Keratinocyte (primary cell): ENCODE results near the gene IGSF6. TPM values are rescaled to one million over a fixed set of nuclear protein-coding genes. Genes with fewer than 3 reads are reported as not detected.
A peak's percentile ranks its signal among the peaks of the same experiment; 100 is the strongest.

Source experiments
- DNase-seq: peaks from one replicate; pipeline ENCODE4 v3.0.0-alpha.2; 2011; ENCODE audit warnings: low read depth, missing footprints, low spot score
- FAIRE-seq: peaks from 2 replicates; lab custom pipeline; 2011; peaks lifted over from hg19 to GRCh38; lab: Jason Lieb, UNC
- H2AFZ ChIP-seq: 2 replicates; pipeline ENCODE4 v1.6.0; 2012; ENCODE audit warnings: low read length, control low read depth, inconsistent platforms; ENCODE audit not compliant: control insufficient read depth
- H3K27ac ChIP-seq: 2 replicates; pipeline ENCODE4 v1.5.1; 2011; ENCODE audit warnings: low read length; ENCODE audit not compliant: control insufficient read depth, insufficient read depth
- H3K27me3 ChIP-seq: 3 replicates; pipeline ENCODE4 v1.6.0; 2011; ENCODE audit warnings: low read length; ENCODE audit not compliant: control insufficient read depth, insufficient read depth; ENCODE audit errors: extremely low read depth
- H3K36me3 ChIP-seq, 2 experiments: 2 replicates in 1 of 2; 3 replicates in 1 of 2; pipeline ENCODE4 v1.5.1; 2011; ENCODE audit warnings: low read length in 2 of 2, mild to moderate bottlenecking in 1 of 2; ENCODE audit not compliant: control insufficient read depth in 2 of 2, insufficient read depth in 2 of 2; ENCODE audit errors: extremely low read depth in 1 of 2
- H3K4me1 ChIP-seq: 3 replicates; pipeline ENCODE4 v1.5.1; 2011; ENCODE audit warnings: low read length; ENCODE audit not compliant: control insufficient read depth, insufficient read depth; ENCODE audit errors: extremely low read depth
- H3K4me2 ChIP-seq: 3 replicates; pipeline ENCODE4 v1.6.0; 2011; ENCODE audit warnings: low read depth, low read length; ENCODE audit not compliant: control insufficient read depth, insufficient read depth; ENCODE audit errors: extremely low read depth
- H3K4me3 ChIP-seq, 3 experiments: fragments of 200-600 bp in 1 of 3; sonication (generic) in 1 of 3; 2 replicates in 2 of 3; 3 replicates in 1 of 3; pipeline ENCODE4 v1.5.1; 2011 to 2016; ENCODE audit warnings: low read length in 3 of 3, mild to moderate bottlenecking in 3 of 3, control low read depth in 2 of 3, inconsistent platforms in 1 of 3, low read depth in 1 of 3, mixed read lengths in 1 of 3, mixed run types in 1 of 3, moderate library complexity in 1 of 3; ENCODE audit not compliant: control insufficient read depth in 2 of 3, insufficient read depth in 2 of 3; ENCODE audit errors: extremely low read depth in 1 of 3
- H3K79me2 ChIP-seq: 2 replicates; pipeline ENCODE4 v1.6.0; 2012; ENCODE audit warnings: low read length; ENCODE audit not compliant: control insufficient read depth, insufficient read depth
- H3K9ac ChIP-seq: 3 replicates; pipeline ENCODE4 v1.6.0; 2011; ENCODE audit warnings: low read length; ENCODE audit not compliant: control insufficient read depth, insufficient read depth; ENCODE audit errors: extremely low read depth
- H3K9me1 ChIP-seq: 3 replicates; pipeline ENCODE4 v1.6.0; 2011; ENCODE audit warnings: low read length; ENCODE audit not compliant: control insufficient read depth, insufficient read depth; ENCODE audit errors: extremely low read depth
- H3K9me3 ChIP-seq: 2 replicates; pipeline ENCODE4 v1.5.1; 2012; ENCODE audit warnings: low read depth, low read length; ENCODE audit not compliant: control insufficient read depth
- H4K20me1 ChIP-seq: 3 replicates; pipeline ENCODE4 v1.6.0; 2011; ENCODE audit warnings: low read length; ENCODE audit not compliant: control insufficient read depth, insufficient read depth; ENCODE audit errors: extremely low read depth
- EZH2 ChIP-seq: IDR thresholded peaks from one replicate; pipeline ENCODE4 v1.6.1; 2012; ENCODE audit warnings: inconsistent platforms, mild to moderate bottlenecking, low read length, moderate library complexity
- dilution Hi-C: fragments of 300-500 bp; cut with MboI; formaldehyde crosslinking; loops from one replicate; pipeline ENCODE4 v1.7.0; 2020; ENCODE audit warnings: low sequenced_read_pairs; ENCODE audit not compliant: extremely low pct_ligation_motif_present
- polyA plus RNA-seq, 5 experiments: library from polyadenylated mRNA; depleted of rRNA in 3 of 5; stranded (reverse) in 3 of 5; stranded (forward) in 1 of 5; unstranded in 1 of 5; fragments of >200 nt; gene quantifications; 1 replicate in 1 of 5; 2 replicates in 3 of 5; 3 replicates in 1 of 5; pipeline versions ENCODE4 v1.2.1 to v1.2.3, GENCODE V29; 2011 to 2012; ENCODE audit warnings: missing spikeins in 2 of 5, low read depth in 1 of 5, low replicate concordance in 1 of 5
- TF ChIP-seq, protein P1 (sequence below), 3 experiments: IDR thresholded peaks in 1 of 3; conservative IDR thresholded peaks in 1 of 3; optimal IDR thresholded peaks in 1 of 3; 2 replicates in 2 of 3; 3 replicates in 1 of 3; pipeline versions ENCODE3 to v1.5.1; 2011; ENCODE audit warnings: low read length in 3 of 3, mild to moderate bottlenecking in 3 of 3, moderate library complexity in 2 of 3, control low read depth in 1 of 3, inconsistent platforms in 1 of 3; ENCODE audit not compliant: insufficient read depth in 2 of 3; ENCODE audit errors: extremely low read depth in 1 of 3

Gene IGSF6
- polyA plus RNA-seq, 1 donor (not counting 4 experiments of a cell fraction or from before 2014, with no cell fraction given): not detected

DNA sequence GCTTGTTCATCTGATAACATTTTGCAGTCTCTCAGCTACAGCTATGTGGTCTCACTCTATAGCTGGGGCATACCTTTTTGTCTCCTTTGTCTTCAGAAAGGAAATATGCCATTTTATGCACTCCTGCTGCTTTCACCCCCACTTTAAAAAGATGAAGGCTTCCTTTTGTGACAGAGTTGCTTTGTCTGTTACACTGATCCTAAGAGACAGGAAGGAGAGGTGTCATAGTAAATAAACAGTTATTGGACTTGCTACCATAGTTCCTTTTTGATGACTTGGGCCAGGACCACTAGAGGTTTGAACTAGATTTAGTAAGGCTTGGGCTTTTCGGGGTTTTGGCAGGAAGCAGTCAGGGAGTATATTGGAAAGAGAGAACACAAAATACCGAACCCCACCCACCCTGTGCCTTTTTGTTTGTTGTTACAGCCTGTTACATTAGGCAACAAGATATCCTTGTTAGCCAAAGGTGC is 54.8 kb downstream of the IGSF6 start:
- Histone ChIP-seq H3K27me3 (no peaks in the 10 kb centered on the region), H3K27ac (no peak overlapping the region)

GRCh38 chr16:21593530-21594289 is 58.7 kb downstream of the IGSF6 start:
- Histone ChIP-seq H3K27me3 (no peaks in the 10 kb centered on the region), H3K9me3 (no peaks in the 10 kb centered on the region), H4K20me1 (no peaks in the 10 kb centered on the region), H3K79me2 (no peaks in the 10 kb centered on the region), H3K36me3 (no peaks in the 10 kb centered on the region), H2AFZ (no peak overlapping the region), H3K27ac (no peak overlapping the region), H3K4me2 (no peak overlapping the region), H3K9ac (no peak overlapping the region), H3K4me1 (no peaks in the 10 kb centered on the region), H3K4me3 (no peak overlapping the region), H3K9me1 (no peaks in the 10 kb centered on the region)
- FAIRE-seq (no peak), DNase-seq (no peak)
- TF ChIP-seq, protein P1, sequence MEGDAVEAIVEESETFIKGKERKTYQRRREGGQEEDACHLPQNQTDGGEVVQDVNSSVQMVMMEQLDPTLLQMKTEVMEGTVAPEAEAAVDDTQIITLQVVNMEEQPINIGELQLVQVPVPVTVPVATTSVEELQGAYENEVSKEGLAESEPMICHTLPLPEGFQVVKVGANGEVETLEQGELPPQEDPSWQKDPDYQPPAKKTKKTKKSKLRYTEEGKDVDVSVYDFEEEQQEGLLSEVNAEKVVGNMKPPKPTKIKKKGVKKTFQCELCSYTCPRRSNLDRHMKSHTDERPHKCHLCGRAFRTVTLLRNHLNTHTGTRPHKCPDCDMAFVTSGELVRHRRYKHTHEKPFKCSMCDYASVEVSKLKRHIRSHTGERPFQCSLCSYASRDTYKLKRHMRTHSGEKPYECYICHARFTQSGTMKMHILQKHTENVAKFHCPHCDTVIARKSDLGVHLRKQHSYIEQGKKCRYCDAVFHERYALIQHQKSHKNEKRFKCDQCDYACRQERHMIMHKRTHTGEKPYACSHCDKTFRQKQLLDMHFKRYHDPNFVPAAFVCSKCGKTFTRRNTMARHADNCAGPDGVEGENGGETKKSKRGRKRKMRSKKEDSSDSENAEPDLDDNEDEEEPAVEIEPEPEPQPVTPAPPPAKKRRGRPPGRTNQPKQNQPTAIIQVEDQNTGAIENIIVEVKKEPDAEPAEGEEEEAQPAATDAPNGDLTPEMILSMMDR (optimal IDR thresholded peaks at IDR 0.05 in 1 of 3, IDR thresholded peaks at IDR 0.05 in 1 of 3, conservative IDR thresholded peaks at IDR 0.05 in 1 of 3; ENCODE audit: extremely low read depth in 1 of 3, insufficient read depth in 2 of 3, low read length in 3 of 3): no peak
- no peak for TF ChIP-seq EZH2
- dilution Hi-C loops: no loop called here

More for the DNA sequence above, 54.8 kb downstream of the IGSF6 start:
- no peaks in the 10 kb centered on the region for H3K9me3 ChIP-seq
- DNase-seq: no peak
- TF ChIP-seq, protein P1 (optimal IDR thresholded peaks at IDR 0.05 in 1 of 3, IDR thresholded peaks at IDR 0.05 in 1 of 3, conservative IDR thresholded peaks at IDR 0.05 in 1 of 3; ENCODE audit: extremely low read depth in 1 of 3, insufficient read depth in 2 of 3, low read length in 3 of 3): no peak
- no peak for TF ChIP-seq EZH2
- peaks cover 17% of the 10 kb centered on the region for H3K4me1 ChIP-seq
- dilution Hi-C loops: no loop called here
- no peak overlapping the region for H3K4me2 ChIP-seq
- no peak overlapping the region for H3K9ac ChIP-seq
- no peaks in the 10 kb centered on the region for H3K9me1 ChIP-seq
- FAIRE-seq: no peak
- H3K36me3 ChIP-seq: no peaks in the 10 kb centered on the region
- H3K4me3 ChIP-seq: no peak overlapping the region
- peak overlapping the region; percentile 7 for H2AFZ ChIP-seq
- no peaks in the 10 kb centered on the region for H4K20me1 ChIP-seq
- peaks cover 27% of the 10 kb centered on the region for H3K79me2 ChIP-seq
